ENCODE data around the gene EFNA4.
A peak's percentile ranks its signal among the peaks of the same experiment; 100 is the strongest.

Gene EFNA4

GRCh38 chr1:155063550-155064110 is at the start of gene EFNA4:
Gene EFNA4, plus strand, starts transcription at chr1:155063740. Its CDS starts 84 bp downstream, at chr1:155063824.
- peak; percentile 97 for DNase-seq

DNA sequence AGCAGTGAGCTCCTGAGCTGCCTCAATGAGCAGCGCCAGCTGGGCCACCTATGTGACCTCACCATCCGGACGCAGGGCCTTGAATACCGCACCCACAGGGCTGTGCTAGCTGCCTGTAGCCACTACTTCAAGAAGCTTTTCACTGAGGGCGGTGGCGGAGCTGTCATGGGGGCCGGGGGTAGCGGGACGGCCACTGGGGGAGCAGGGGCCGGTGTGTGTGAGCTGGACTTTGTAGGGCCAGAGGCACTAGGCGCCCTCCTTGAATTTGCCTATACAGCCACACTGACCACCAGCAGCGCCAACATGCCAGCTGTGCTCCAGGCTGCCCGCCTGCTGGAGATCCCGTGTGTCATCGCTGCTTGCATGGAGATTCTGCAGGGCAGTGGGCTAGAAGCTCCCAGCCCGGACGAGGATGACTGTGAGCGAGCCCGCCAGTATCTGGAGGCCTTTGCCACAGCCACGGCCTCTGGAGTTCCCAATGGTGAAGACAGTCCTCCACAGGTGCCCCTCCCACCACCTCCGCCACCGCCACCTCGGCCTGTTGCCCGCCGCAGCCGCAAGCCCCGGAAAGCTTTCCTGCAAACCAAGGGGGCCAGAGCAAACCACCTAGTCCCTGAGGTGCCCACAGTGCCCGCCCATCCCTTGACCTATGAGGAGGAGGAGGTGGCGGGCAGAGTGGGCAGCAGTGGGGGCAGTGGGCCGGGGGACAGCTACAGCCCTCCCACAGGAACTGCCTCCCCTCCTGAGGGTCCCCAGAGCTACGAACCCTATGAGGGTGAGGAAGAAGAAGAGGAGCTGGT is 48.6 kb upstream of the EFNA4 start:
- no peak for DNase-seq

- DNase-seq = no peak
These were observed 47.9 kb upstream of the EFNA4 start for GRCh38 chr1:155015527-155016230.

DNA sequence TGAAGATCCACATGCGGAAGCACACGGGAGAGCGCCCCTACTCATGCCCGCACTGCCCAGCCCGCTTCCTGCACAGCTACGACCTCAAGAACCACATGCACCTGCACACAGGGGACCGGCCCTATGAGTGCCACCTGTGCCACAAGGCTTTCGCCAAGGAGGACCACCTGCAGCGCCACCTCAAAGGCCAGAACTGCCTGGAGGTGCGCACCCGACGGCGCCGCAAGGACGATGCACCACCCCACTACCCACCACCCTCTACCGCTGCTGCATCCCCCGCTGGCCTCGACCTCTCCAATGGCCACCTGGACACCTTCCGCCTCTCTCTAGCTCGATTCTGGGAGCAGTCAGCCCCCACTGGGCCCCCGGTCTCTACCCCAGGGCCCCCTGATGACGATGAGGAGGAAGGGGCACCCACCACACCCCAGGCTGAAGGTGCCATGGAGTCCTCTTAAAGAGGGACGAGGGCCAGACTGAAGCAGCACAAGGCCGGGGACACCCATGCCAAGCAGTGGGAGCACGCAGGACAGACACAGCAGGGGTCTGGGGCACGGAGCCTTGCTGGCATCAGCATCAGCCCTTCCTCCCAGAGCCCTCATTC is 47.2 kb upstream of the EFNA4 start:
- no peak for DNase-seq

GRCh38 chr1:155017041-155017945 is 46.2 kb upstream of the EFNA4 start:
- peak; percentile 95 for DNase-seq

- DNase-seq = no peak
These were observed 45.6 kb upstream of the EFNA4 start for GRCh38 chr1:155017946-155018316.

- DNase-seq = no peak
These were observed 44.8 kb upstream of the EFNA4 start for GRCh38 chr1:155018617-155019348.

- DNase-seq = no peak
These were observed 43.9 kb upstream of the EFNA4 start for GRCh38 chr1:155019377-155020245.

GRCh38 chr1:155022136-155022926 is 41.2 kb upstream of the EFNA4 start:
- DNase-seq = no peak

DNA sequence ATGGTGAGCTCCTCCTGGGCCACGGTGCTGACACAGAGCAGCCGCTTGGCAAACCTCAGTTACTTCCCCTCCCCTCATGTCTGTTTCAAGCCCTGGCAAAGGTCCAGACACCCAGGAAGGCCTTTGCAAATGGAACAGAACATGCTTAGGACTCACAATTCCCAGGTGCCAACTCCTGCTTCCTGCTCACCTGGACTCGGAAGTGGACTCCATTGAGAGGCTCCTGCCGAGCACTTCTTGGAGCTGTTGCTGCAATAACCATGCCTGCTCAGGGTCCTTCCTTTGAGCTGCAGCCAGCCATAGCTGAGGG is 40.7 kb upstream of the EFNA4 start:
- DNase-seq = no peak

DNA sequence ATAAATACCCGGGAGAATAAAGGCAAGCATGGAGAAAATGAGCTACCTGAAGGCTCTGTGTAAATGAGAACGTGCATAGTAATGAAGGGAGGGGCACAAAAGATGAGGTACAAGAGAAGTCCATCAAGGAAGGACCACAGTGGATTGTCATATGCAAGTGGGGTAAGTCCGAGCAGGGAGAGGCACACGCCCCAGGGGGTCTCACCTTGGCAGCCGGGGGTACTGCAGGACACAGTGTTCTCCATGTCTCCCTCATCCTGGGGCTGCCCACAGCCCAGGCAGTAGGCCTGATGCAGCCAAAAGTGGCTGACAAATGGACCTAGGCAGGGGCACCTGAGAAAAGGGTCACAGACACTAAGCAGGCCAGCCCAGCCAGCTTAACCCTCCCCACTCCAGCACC is 39.9 kb upstream of the EFNA4 start:
- no peak for DNase-seq

GRCh38 chr1:155024315-155024714 is 39.2 kb upstream of the EFNA4 start:
- no peak for DNase-seq

DNA sequence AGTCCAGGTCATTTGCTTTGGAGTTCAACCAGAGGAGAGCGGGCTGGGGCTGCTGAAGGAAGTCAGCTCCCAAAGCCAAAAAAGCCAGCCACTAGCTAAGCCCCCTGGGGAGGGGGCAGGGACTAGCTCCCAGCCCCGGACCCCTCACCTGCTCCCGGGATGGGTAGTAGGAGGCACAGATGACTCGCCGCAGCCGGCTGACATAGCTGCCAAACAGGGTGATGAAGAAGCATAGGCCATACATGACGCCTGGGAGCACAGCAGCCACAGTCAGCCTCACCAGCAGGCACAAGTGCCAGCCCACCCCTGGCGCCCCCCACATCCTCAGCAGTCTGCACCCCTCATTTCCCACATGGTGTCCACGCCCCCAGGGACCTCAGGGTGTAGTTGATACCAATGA is 37.4 kb upstream of the EFNA4 start:
- no peak for DNase-seq

GRCh38 chr1:155026588-155026987 is 37.0 kb upstream of the EFNA4 start:
- DNase-seq = no peak

- no peak for DNase-seq
These were observed 33.9 kb upstream of the EFNA4 start for GRCh38 chr1:155029513-155030242.

DNA sequence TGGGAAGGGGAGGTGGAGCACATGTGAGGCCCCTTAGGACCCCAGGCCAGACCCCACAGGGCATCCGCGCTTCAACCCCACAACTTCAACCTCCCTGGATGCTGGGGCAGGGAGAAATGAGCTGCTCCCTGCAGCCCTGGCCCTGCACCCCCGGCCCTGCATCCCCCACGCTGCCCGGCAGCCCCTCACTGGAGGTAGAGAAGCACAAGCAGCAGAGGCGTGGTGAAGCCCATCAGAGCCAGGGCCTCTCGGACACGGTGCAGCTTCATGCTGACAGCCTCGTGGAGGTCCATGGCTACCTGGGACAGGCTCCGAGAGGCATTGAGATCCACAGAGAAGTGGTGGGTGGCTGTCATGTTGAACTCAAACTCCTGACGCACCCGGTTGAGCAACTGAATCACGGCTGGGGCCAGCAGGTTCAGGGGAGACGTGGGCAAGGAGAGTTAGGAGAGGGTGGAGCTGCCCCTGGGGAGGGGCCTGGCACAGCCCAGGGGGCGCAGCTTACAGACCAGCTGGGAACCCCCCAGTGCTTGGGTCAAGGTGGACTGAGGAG is 33.2 kb upstream of the EFNA4 start:
- no peak for DNase-seq

DNA sequence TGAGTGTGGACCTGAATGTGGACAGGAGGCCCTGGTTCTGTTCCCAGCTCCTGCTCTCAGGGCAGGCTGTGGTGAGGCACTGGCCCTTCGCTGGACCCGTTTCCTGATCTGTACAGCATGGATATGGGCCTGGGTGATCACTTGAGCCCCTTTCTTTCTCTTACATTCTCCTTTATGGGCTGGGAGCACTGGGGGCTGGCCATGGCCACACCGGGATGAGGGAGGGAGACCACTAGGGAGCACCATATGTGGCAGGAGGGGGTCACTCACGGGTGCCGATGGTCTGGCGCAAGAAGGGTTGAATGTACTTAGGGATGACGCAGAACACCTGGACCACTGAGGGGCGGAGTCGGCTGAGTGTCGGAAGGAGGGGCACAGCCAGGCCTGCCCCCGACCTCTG is 32.6 kb upstream of the EFNA4 start:
- no peak for DNase-seq

GRCh38 chr1:155032886-155033285 is 30.7 kb upstream of the EFNA4 start:
- no peak for DNase-seq

- no peak for DNase-seq
These were observed 30.0 kb upstream of the EFNA4 start, which contains the start of the genes DCST1 and DCST2 for GRCh38 chr1:155033524-155033923. Gene DCST1, plus strand, starts transcription at chr1:155033824. Its CDS starts 213 bp downstream, at chr1:155034037. Gene DCST2, minus strand, starts transcription at chr1:155033781. Its CDS starts 80 bp downstream, at chr1:155033701.

Measured in eye (tissue), 1 donor.